HL-60 (cell line): ENCODE data around the gene NFIC.

Experiments used
- GABPA ChIP-seq: IDR thresholded peaks from 2 replicates; pipeline ENCODE4 v1.6.1; 2012; ENCODE audit warnings: low read depth
- POLR2AphosphoS5 ChIP-seq: IDR thresholded peaks from 2 replicates; pipeline ENCODE4 v1.6.1; 2012; ENCODE audit warnings: low read depth
- SPI1 ChIP-seq: IDR thresholded peaks from 2 replicates; pipeline ENCODE4 v1.6.1; 2012; ENCODE audit warnings: low read depth, mild to moderate bottlenecking, borderline replicate concordance
- TF ChIP-seq, protein P1 (sequence below): IDR thresholded peaks from one replicate; pipeline ENCODE4 v1.5.1; 2011; ENCODE audit warnings: low read length, control low read depth, inconsistent platforms; ENCODE audit not compliant: insufficient read depth
- TF ChIP-seq, protein P2 (sequence below): IDR thresholded peaks from 2 replicates; pipeline ENCODE4 v1.6.1; 2012; ENCODE audit warnings: low read depth; ENCODE audit not compliant: insufficient replicate concordance

DNA sequence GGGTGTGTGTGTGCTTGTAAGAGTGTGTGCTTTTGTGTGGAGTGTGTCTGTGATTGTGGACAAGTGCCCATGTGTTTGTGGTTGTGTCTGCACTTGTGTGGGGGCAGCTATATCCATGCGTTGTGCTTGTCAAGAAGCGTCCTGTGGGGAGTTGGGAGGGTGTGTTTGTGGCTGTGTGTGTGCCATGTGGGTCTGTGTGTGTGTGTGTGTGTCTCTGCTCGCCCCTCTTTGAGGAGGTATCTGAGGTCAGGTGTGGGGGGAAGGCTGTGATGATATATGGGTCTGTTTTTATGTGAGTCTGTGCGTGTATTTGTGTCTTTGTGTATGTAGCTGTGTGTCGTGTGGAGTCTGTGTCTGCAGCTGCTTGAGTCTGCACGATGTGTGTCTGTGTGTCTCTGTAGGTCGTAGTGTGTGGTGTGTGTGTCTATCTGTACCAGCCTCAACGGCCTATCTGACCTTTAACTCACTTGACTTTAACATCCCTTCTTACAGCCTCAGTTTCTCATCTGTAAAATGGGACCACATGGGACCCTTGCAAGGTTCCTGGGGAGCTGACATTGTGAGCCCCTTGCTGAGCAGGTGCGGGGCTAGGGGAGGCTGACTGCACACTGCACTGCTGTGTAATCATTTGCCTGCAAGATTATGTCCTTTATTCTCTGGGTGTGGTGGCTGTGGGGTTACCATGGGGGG, 4.0 kb upstream of the NFIC start:
- TF ChIP-seq, protein P1, sequence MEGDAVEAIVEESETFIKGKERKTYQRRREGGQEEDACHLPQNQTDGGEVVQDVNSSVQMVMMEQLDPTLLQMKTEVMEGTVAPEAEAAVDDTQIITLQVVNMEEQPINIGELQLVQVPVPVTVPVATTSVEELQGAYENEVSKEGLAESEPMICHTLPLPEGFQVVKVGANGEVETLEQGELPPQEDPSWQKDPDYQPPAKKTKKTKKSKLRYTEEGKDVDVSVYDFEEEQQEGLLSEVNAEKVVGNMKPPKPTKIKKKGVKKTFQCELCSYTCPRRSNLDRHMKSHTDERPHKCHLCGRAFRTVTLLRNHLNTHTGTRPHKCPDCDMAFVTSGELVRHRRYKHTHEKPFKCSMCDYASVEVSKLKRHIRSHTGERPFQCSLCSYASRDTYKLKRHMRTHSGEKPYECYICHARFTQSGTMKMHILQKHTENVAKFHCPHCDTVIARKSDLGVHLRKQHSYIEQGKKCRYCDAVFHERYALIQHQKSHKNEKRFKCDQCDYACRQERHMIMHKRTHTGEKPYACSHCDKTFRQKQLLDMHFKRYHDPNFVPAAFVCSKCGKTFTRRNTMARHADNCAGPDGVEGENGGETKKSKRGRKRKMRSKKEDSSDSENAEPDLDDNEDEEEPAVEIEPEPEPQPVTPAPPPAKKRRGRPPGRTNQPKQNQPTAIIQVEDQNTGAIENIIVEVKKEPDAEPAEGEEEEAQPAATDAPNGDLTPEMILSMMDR = no peak
- TF ChIP-seq POLR2AphosphoS5 (no peak), GABPA (no peak), SPI1 (no peak)
- TF ChIP-seq, protein P2, sequence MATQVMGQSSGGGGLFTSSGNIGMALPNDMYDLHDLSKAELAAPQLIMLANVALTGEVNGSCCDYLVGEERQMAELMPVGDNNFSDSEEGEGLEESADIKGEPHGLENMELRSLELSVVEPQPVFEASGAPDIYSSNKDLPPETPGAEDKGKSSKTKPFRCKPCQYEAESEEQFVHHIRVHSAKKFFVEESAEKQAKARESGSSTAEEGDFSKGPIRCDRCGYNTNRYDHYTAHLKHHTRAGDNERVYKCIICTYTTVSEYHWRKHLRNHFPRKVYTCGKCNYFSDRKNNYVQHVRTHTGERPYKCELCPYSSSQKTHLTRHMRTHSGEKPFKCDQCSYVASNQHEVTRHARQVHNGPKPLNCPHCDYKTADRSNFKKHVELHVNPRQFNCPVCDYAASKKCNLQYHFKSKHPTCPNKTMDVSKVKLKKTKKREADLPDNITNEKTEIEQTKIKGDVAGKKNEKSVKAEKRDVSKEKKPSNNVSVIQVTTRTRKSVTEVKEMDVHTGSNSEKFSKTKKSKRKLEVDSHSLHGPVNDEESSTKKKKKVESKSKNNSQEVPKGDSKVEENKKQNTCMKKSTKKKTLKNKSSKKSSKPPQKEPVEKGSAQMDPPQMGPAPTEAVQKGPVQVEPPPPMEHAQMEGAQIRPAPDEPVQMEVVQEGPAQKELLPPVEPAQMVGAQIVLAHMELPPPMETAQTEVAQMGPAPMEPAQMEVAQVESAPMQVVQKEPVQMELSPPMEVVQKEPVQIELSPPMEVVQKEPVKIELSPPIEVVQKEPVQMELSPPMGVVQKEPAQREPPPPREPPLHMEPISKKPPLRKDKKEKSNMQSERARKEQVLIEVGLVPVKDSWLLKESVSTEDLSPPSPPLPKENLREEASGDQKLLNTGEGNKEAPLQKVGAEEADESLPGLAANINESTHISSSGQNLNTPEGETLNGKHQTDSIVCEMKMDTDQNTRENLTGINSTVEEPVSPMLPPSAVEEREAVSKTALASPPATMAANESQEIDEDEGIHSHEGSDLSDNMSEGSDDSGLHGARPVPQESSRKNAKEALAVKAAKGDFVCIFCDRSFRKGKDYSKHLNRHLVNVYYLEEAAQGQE = no peak
